ENCODE results near the gene NTF4.

GRCh38 chr19:49111218-49111998 is 46.8 kb upstream of the NTF4 start:
- TF ChIP-seq CTCF (IDR thresholded peaks at IDR 0.05): no peak
- no peak for TF ChIP-seq ZC3H11A (IDR thresholded peaks at IDR 0.05)
- TF ChIP-seq, protein P1, sequence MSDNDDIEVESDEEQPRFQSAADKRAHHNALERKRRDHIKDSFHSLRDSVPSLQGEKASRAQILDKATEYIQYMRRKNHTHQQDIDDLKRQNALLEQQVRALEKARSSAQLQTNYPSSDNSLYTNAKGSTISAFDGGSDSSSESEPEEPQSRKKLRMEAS (IDR thresholded peaks at IDR 0.05): no peak
- TF ChIP-seq CHD2 (IDR thresholded peaks at IDR 0.05; ENCODE audit: low read length, partially characterized antibody): no peak
- no peak for TF ChIP-seq FOSB (CRISPR knock-in tag; IDR thresholded peaks at IDR 0.05)
- no peak for TF ChIP-seq SMC3 (IDR thresholded peaks at IDR 0.05)
- TF ChIP-seq RAD21 (conservative IDR thresholded peaks at IDR 0.05 in 1 of 2, IDR thresholded peaks at IDR 0.05 in 1 of 2): no peak
- TF ChIP-seq CEBPB (IDR thresholded peaks at IDR 0.05): peak in 1 of 2 experiments; percentile 59; a peak in 2 of 4 replicates
- no peak for TF ChIP-seq RCOR1 (IDR thresholded peaks at IDR 0.05; ENCODE audit: low read depth, low read length)
- TF ChIP-seq RFX5 (IDR thresholded peaks at IDR 0.05): no peak
- TF ChIP-seq NFE2L2 (conservative IDR thresholded peaks at IDR 0.05; ENCODE audit: low read length): no peak
